GM12878 (cell line): ENCODE results near the gene MRPL28. TPM values are rescaled to one million over a fixed set of nuclear protein-coding genes. Genes with fewer than 3 reads are reported as not detected.

Source experiments
- ATF2 ChIP-seq: IDR thresholded peaks from 2 replicates; pipeline ENCODE4 v1.6.1; 2012; ENCODE audit warnings: low read length, inconsistent platforms
- CEBPB ChIP-seq, 2 experiments: fragments of 150-350 bp in 1 of 2; IDR thresholded peaks; 2 replicates each; pipeline ENCODE4 v1.6.1; 2012 to 2014; ENCODE audit warnings: low read depth in 2 of 2, low read length in 2 of 2, borderline replicate concordance in 1 of 2, inconsistent platforms in 1 of 2
- CTCF ChIP-seq, 3 experiments: IDR thresholded peaks in 2 of 3; conservative IDR thresholded peaks in 1 of 3; 2 replicates each; pipeline ENCODE4 v1.5.1; 2011; ENCODE audit warnings: low read depth in 3 of 3, low read length in 3 of 3, mild to moderate bottlenecking in 3 of 3, control low read depth in 2 of 3, moderate library complexity in 2 of 3, inconsistent platforms in 1 of 3, mixed read lengths in 1 of 3; ENCODE audit not compliant: control insufficient read depth in 2 of 3, insufficient read depth in 1 of 3; ENCODE audit errors: extremely low read depth in 1 of 3
- ELK1 ChIP-seq: IDR thresholded peaks from 2 replicates; pipeline ENCODE4 v1.6.1; 2012; ENCODE audit warnings: low read depth, low read length, improper control_type of control experiment
- ESRRA ChIP-seq: IDR thresholded peaks from 2 replicates; pipeline ENCODE4 v1.6.1; 2012; ENCODE audit warnings: mild to moderate bottlenecking, low read length, improper control_type of control experiment
- HDGF ChIP-seq: fragments of 450-650 bp; IDR thresholded peaks from 2 replicates; pipeline ENCODE4 v1.6.1; 2016; ENCODE audit warnings: antibody characterized with exemption
- IKZF2 ChIP-seq, 2 experiments: fragments of 450-650 bp; IDR thresholded peaks; 2 replicates each; pipeline ENCODE4 v1.6.1; 2017; ENCODE audit warnings: mild to moderate bottlenecking in 2 of 2, moderate library complexity in 2 of 2
- JUNB ChIP-seq: IDR thresholded peaks from 2 replicates; pipeline ENCODE4 v1.6.1; 2016; ENCODE audit warnings: antibody characterized with exemption, mild to moderate bottlenecking
- NFIC ChIP-seq: IDR thresholded peaks from 2 replicates; pipeline ENCODE4 v1.6.1; 2012; ENCODE audit warnings: low read depth, mild to moderate bottlenecking, inconsistent platforms, low read length, moderate library complexity
- NRF1 ChIP-seq: conservative IDR thresholded peaks from 2 replicates; pipeline ENCODE4 v1.6.1; 2011; ENCODE audit warnings: mild to moderate bottlenecking, low read depth, low read length, improper control_type of control experiment
- POLR2A ChIP-seq: IDR thresholded peaks from 2 replicates; pipeline ENCODE4 v1.6.1; 2011; ENCODE audit warnings: low read depth, mild to moderate bottlenecking, low read length
- POU2F2 ChIP-seq: IDR thresholded peaks from 3 replicates; pipeline ENCODE4 v1.6.1; 2011; ENCODE audit warnings: low read depth, mild to moderate bottlenecking, low read length, borderline replicate concordance
- SKIL ChIP-seq: fragments of 450-650 bp; IDR thresholded peaks from 2 replicates; pipeline ENCODE4 v1.6.1; 2017; ENCODE audit warnings: mild to moderate bottlenecking, low read depth, inconsistent platforms; ENCODE audit not compliant: poor library complexity, severe bottlenecking
- SMAD5 ChIP-seq: IDR thresholded peaks from 2 replicates; pipeline ENCODE4 v1.6.1; 2016; ENCODE audit warnings: antibody characterized with exemption, low read depth
- SUPT20H ChIP-seq: IDR thresholded peaks from 2 replicates; pipeline ENCODE4 v1.6.1; 2011; ENCODE audit warnings: low read depth, mild to moderate bottlenecking, low read length, moderate library complexity, borderline replicate concordance; ENCODE audit not compliant: control insufficient read depth
- USF2 ChIP-seq: IDR thresholded peaks from 2 replicates; pipeline ENCODE4 v1.6.1; 2011; ENCODE audit warnings: low read depth, low read length, improper control_type of control experiment, borderline replicate concordance
- ZBTB33 ChIP-seq: fragments of 450-650 bp; IDR thresholded peaks from 2 replicates; pipeline ENCODE4 v1.6.1; 2017; ENCODE audit warnings: mild to moderate bottlenecking
- ZNF24 ChIP-seq: fragments of 450-650 bp; IDR thresholded peaks from 2 replicates; pipeline ENCODE4 v1.6.1; 2017; ENCODE audit warnings: antibody characterized with exemption, mild to moderate bottlenecking
- ZSCAN29 ChIP-seq: fragments of 450-650 bp; IDR thresholded peaks from 2 replicates; pipeline ENCODE4 v1.6.1; 2017; ENCODE audit warnings: mild to moderate bottlenecking, moderate library complexity
- ZZZ3 ChIP-seq: IDR thresholded peaks from 2 replicates; pipeline ENCODE4 v1.6.1; 2011; ENCODE audit warnings: low read depth; ENCODE audit not compliant: control insufficient read depth, insufficient read length
- polyA plus RNA-seq, 11 experiments: library from polyadenylated mRNA; depleted of rRNA in 4 of 11; unstranded in 6 of 11; stranded (reverse) in 5 of 11; fragments of >200 nt; fragmentation: Nextera tagmentation in 4 of 11; fragmentation: Illumina TruSeq in 1 of 11; extraction: Ambion mirVana in 4 of 11; extraction: Trizol in 1 of 11; gene quantifications; 1 replicate in 1 of 11; 2 replicates in 10 of 11; pipeline versions ENCODE4 v1.2.1 to v1.2.3, GENCODE V29; 2011 to 2016; ENCODE audit warnings: inconsistent platforms in 2 of 11, missing spikeins in 2 of 11, low read depth in 1 of 11
- total RNA-seq, 4 experiments: library from RNA; depleted of rRNA in 3 of 4; stranded (reverse); fragments of >200 nt in 3 of 4; fragmentation: Illumina TruSeq in 1 of 4; extraction: Trizol in 1 of 4; gene quantifications; 2 replicates each; pipeline versions ENCODE4 v1.2.1 to v1.2.3, GENCODE V29; 2013 to 2021

The MRPL28 gene
- total and polyA plus RNA-seq, 10 of the 15 experiments (the other 5 are each of a cell fraction or from before 2014, with no cell fraction given), result 1.6 to 185 (median 110) TPM

- no peak for TF ChIP-seq ZBTB33
- TF ChIP-seq POLR2A, result peak; percentile 94
- TF ChIP-seq ATF2, result no peak
- TF ChIP-seq SKIL, result no peak
- peak; percentile 53; the same call in 1 of the 3 replicates for TF ChIP-seq POU2F2
- peak; percentile 52 to 65 (median 53); a peak in 5 of 6 replicates for TF ChIP-seq CTCF (IDR thresholded peaks at IDR 0.05 in 2 of 3, conservative IDR thresholded peaks at IDR 0.05 in 1 of 3; ENCODE audit: control insufficient read depth in 2 of 3, extremely low read depth in 1 of 3, insufficient read depth in 1 of 3, low read depth in 3 of 3, low read length in 3 of 3)
- no peak for TF ChIP-seq SMAD5
- no peak for TF ChIP-seq ELK1
- TF ChIP-seq ZSCAN29, result no peak
- TF ChIP-seq JUNB, result no peak
- no peak for TF ChIP-seq CEBPB (IDR thresholded peaks at IDR 0.05; ENCODE audit: borderline replicate concordance in 1 of 2, low read depth in 2 of 2, low read length in 2 of 2)
- TF ChIP-seq HDGF, result 0 out of 2 replicates have a peak, but pooled peaks have one; percentile 53
- TF ChIP-seq USF2, result no peak
- no peak for TF ChIP-seq NFIC
- TF ChIP-seq ZNF24, result no peak
- no peak for TF ChIP-seq ESRRA
- TF ChIP-seq IKZF2 (IDR thresholded peaks at IDR 0.05), result 0 out of 4 replicates have a peak, but pooled peaks of 1 of the 2 experiments have one; percentile 19
- no peak for TF ChIP-seq SUPT20H
- peak; percentile 55 for TF ChIP-seq NRF1
- no peak for TF ChIP-seq ZZZ3
Measured at GRCh38 chr16:401468-402348, 31.4 kb upstream of the MRPL28 start, which contains the start of gene DECR2 (continued).
